RPMI7951 (cell line): ENCODE results near the gene THSD7B. TPM values are rescaled to one million over a fixed set of nuclear protein-coding genes. Genes with fewer than 3 reads are reported as not detected.
"Not testable (repeated sequence)": the region's sequence is repeated elsewhere in the genome, so short reads cannot be mapped to it uniquely, and the experiment has no call there.

Experiments used
- DNase-seq: peaks from one replicate; pipeline ENCODE4 v3.0.0-alpha.2; 2012; ENCODE audit warnings: low read depth
- total RNA-seq: library from RNA; depleted of rRNA; stranded (reverse); fragments of >200 nt; shearing (Covaris generic); gene quantifications from 2 replicates; pipeline ENCODE4 v1.2.3, GENCODE V29; 2014; rRNA removed

The THSD7B gene, protein sequence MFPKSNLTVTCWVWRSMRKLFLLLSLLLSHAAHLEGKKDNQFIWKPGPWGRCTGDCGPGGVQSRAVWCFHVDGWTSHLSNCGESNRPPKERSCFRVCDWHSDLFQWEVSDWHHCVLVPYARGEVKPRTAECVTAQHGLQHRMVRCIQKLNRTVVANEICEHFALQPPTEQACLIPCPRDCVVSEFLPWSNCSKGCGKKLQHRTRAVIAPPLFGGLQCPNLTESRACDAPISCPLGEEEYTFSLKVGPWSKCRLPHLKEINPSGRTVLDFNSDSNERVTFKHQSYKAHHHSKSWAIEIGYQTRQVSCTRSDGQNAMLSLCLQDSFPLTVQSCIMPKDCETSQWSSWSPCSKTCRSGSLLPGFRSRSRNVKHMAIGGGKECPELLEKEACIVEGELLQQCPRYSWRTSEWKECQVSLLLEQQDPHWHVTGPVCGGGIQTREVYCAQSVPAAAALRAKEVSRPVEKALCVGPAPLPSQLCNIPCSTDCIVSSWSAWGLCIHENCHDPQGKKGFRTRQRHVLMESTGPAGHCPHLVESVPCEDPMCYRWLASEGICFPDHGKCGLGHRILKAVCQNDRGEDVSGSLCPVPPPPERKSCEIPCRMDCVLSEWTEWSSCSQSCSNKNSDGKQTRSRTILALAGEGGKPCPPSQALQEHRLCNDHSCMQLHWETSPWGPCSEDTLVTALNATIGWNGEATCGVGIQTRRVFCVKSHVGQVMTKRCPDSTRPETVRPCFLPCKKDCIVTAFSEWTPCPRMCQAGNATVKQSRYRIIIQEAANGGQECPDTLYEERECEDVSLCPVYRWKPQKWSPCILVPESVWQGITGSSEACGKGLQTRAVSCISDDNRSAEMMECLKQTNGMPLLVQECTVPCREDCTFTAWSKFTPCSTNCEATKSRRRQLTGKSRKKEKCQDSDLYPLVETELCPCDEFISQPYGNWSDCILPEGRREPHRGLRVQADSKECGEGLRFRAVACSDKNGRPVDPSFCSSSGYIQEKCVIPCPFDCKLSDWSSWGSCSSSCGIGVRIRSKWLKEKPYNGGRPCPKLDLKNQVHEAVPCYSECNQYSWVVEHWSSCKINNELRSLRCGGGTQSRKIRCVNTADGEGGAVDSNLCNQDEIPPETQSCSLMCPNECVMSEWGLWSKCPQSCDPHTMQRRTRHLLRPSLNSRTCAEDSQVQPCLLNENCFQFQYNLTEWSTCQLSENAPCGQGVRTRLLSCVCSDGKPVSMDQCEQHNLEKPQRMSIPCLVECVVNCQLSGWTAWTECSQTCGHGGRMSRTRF (N-terminal part only)
- total RNA-seq, result 2.1 and 2.8 TPM in 2 replicates

DNA sequence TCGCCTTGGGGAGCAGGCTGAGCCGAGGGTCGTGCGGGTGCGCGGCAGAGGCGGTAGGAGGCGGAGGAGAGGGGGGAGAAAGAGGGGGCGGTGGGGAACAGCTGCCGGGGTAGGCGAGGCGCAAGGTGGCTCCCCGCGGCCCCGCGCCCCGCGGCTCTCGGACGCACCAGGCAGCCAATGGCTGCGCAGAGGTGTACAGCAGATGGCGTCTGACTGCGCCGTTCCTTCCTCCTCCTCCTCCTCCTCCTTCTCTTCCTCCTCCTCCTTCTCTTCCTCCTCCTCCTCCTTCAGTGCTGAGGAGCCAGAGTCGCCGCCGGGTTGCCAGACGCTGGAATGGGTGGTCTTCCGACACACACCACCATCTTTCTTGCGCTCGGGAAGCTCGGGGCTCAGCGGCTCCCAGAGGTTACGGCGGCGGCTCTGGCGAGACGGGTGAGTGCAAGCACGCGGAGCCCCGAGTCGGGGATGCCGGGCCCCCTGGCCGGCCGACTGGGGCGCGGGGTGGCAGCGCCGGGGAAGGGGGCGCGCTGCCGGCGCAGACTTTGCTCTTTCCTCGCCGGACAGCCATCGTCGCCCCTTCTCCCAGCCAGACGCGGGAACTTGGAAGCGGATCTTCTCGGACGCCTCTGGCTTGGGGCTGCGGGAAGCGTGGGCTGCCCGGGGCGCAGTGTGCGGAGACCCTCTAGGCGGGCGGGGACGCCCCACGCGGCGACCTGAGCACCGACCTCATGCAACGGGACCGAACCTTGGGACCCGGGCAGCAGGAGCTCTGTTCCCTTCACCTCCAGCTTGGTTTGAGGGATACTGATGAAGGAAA, at the start of gene THSD7B:
Gene THSD7B, plus strand, starts transcription at position 290 of the 817 bp plus-strand sequence. CDS start 116,634 bp downstream, outside the sequence.
- DNase-seq, result no peak

DNA sequence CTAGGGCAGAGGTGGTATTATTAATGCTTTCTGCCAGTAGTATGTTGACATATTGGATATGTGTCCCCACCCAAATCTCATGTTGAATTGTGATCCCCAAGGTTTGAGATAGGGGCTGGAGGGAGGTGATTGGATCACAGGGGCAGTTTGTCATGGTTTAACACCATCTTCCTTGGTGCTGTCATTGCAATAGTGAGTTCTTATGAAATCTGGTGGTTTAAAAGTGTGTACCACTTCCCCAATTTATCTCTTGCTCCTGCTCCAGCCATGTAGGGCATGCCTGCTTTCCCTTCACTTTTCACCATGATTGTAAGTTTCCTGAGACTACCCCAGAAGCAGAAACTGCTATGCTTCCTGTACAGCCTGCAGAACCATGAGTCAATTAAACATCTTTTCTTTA, 47.1 kb upstream of the THSD7B start:
- DNase-seq, result no peak

DNA sequence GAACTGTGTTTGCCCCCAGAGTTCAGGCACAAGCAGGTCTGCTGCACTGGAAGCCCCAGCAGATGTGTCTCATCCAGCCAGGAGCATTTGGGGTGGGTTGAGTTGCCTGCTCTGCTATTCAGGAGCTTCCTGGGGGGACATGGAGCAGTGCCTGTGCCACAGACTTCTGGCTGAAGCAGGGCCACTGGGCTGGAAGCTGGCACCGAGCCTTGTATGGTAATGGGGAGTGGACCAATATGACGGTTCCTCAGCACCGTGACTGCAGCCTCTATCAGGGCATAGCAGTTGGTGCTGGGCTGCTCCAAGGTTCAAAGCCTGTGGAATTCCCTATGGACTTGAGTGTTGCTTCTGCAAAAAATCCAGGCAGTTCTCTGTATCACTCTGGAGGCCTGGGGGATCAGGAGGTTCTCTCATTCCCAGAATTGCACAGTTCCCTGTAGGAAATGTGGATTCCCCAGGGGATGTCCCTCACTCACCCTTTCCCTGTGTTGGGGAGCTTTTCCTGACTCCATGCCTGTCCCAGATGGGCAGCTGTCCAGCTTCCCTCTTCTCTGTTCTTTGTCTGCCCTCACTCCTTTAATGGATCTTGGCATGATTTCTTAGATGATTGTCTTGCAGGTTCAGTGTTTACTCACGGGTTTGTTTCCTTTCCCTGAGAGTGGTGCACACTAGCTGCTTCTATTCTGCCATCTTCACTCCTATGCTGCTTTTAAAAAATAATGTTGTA, 37.2 kb upstream of the THSD7B start:
- DNase-seq, result no peak

DNA sequence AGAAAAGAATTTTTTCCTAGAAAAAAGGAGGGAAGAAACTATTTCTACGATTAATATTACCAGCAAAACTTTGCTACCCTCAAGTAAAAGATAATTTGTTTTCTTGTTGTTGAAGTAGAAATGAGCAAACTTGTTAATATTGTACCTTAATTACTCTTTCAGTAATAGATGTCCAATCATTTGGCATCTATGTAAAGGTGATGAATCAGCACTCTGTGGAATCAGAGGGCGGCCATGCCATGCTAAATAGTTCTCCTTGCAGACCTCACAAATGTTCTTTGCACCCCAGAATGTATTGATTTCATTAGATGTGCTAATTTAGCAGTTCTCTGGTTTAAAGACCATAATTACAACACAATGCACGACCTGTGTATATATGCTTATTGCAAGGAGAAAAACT, 29.1 kb upstream of the THSD7B start:
- DNase-seq, result no peak

DNA sequence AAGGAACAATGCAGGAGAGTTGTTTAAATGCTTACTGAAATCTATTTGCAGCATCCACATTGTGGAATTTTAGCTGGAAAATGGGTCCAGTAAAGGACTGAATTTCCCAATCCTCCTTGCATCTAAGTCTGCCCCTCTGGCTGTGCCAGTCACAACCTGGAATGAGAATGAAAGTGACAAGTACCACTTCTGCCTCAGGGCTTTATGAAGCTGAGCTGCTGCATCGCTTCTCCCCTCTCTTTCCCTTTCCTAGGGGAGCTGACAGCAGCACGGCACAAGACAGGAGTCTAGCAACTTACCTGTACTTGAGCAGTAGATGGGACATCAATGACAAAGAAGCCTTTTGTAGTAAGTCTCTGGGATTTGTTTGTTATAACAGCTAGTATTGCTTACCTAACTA, 27.3 kb upstream of the THSD7B start:
- no peak for DNase-seq

DNA sequence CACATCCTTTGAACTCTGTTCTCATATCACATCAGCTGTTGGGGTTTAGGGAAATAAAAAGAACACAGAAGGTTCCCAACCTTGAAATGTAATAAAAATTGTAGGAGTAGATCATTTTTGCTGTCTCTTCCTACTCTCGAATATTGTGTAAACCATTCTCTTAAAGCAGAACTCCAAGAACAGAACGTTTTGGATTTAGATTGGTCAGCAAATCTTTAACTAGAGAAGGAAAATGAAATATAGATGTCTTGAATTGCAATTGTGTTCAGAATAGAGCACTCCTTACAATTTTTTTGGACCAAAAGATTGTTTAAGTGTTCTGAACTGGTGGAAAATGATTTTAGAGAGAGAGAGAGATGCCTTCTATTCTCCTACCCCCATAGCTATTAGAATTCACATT, 23.9 kb upstream of the THSD7B start:
- no peak for DNase-seq

DNA sequence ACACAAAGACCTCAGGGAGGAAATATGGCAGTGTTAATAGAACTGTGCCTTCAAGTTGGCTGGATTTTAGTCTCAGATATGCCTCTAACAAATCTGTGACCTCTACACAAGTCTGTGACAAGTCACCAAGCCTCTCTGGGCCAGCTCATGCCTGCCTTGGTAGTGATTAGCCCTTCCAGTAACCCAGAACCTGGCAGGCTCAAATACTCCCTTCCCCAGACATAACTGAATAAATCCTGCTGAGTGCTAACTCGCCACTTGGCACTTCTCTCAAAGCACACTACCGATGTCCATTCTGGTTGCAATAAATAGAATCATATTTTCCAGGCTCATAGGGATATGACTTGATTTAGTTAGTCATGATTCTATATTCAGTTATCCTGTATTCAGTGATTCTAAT, 15.3 kb upstream of the THSD7B start:
- DNase-seq, result no peak

DNA sequence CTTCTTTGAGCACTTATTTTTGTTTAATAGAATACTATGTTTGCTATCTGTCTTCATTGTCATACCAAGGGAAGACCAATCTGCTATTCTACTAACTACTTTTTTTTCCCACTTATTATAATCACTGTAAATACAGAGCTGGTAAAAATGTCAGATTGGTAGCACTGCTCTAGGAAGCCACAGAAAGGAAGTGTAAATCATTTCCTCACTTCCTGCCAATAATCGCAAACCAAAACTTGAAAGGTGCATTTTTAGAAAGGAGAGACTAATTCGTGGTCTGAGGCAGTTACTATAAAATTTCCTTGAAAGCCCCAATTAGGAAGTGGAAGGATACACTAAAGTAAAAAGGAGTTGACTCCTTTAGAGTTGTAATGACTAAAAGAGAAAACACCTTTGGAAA, 13.9 kb upstream of the THSD7B start:
- DNase-seq, result no peak

DNA sequence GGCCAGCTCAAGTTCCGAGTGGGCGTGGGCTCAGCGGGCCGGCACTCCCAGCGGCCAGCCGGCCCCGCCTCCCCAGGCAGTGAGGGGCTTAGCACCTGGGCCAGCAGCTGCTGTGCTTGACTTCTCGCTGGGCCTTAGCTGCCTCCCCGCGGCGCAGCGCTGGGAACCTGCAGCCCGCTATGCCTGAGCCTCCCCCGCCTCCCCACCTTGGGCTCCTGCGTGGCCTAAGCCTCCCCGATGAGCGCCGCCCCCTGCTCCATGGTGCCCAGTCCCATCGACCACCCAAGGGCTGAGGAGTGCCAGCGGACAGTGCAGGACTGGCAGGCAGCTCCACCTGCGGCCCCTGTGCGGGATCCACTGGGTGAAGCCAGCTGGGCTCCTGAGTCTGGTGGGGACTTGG, 6.8 kb upstream of the THSD7B start:
- DNase-seq, result not testable (repeated sequence)

DNA sequence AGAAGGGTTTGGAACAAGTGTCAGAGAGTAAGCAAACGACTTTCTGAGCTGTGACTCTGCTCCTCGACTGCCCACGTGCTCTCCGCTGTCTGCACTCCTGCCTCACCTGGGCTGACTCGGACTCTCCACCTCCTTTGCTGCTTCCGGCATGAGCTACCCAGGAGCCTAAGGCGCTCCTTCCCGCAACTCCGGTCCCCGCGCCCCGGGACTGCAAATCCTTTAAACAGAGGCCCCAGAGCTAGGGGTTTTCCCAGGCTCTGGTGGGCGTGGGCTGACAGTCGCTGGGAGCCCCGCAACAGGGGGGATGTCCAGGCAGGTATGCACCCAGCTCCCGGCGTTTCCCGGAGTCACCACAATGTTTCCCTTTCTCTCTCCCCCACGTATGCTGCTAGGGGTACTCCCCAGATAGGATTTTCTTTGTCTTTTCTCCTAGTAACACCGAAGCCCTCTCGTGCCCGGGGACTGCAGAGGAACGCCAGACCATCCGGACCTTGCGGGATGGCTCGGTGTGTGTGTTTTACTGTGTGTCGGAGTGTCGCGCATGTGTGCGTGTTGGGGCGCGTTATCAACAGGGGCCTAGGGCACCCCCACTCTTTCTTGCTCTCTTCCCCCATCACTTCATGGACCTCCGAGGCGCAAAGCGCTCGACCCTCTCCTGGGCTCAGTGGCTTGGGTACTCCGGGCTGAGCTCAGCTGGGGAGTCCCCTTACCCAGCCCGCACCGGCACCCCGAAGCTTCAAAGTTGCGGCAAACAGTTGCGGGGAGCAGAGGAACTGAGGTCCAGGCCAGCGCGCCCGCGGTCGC, 691 bp upstream of the THSD7B start:
- DNase-seq, result no peak

DNA sequence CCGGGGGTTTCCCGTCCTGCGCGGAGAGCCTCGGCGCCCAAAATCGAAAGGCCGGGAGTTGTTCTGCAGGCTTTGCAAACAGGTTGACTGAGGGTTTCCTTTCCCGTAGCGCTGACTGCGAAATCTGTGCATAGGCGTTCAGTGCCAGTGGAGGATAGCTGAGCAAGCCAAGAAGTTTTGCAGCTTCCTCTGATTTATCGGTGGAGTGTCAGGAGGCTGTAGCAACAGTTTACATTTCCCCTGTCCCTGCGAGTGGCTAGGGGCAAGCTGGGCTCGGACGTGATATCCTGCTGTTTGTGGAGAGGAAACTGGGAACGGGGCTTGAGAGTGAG, 694 bp downstream of the THSD7B start:
- DNase-seq, result no peak

DNA sequence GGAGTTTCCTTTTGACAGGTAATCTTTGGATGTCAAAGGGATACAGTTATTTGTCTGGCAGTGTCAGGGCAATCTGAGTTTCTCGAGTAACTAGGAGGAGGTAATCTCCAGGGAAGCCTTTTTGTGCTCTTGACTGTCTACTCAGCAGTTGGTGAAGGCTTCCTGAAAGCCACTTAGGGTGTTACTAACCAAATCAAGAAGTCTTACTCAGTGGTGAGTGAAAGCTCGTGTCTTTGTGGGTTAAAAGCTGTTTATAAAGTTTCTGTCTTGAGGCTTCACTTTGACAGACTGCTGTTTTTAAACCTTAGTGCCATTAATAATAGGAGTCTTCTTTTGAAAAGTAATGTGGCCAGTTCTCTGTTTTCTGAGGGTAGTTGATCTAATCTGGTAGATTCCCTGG, 1.7 kb downstream of the THSD7B start:
- DNase-seq, result no peak

DNA sequence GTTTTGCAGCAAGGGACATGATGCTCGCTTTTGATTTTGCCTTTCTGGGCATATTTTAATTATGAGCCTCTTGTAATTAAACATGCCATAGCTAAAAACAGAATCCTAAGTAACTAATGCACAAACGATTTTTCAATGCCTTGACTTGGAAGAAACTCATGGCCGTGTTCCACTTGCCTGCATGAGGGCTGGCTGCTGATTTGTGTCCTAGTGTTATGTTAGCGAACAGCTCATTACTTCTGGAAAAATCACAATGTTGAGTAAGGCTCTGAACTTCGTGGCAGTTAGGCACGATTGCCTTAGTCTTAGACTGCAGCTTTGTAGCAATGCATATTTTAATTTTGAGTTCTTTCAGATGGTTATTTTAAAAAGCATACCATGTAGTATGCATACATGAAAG, 4.5 kb downstream of the THSD7B start:
- DNase-seq, result no peak

DNA sequence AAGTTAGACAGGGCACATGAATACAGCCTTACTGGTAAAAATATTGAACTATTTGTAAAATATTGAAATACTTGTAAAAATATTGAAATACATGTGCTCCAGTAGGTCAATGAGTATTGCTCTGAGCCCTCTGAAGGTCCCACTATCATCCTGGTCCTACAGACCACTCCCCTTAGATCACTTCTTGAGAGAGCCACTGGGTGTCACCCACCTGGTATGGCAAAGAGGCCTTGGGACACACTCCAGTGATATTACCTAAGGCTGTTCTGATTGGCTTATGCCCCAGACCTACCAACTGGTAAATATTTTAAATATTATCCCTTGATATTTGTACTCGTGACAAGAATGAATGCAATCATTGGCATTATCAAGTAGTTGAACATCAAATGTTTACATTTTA, 5.0 kb downstream of the THSD7B start:
- no peak for DNase-seq

DNA sequence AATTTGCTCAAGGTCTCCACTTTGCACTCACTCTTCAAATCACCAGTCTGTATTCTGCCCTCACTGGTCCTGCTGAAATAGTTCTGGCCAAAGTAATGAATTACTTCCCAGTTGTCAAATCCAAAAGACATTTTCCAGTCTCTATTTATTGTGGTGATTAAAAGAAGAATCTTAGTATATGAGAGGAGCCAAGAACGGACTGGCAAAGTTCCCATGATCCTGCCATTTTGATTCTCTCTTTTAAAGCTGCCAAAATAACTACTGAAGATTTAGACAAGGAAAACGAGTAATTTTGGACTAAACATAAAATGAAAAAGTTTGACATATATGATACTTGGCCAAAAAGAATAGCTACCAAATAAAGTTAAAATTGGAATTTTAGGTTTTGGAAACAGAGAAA, 12.0 kb downstream of the THSD7B start:
- DNase-seq, result no peak

DNA sequence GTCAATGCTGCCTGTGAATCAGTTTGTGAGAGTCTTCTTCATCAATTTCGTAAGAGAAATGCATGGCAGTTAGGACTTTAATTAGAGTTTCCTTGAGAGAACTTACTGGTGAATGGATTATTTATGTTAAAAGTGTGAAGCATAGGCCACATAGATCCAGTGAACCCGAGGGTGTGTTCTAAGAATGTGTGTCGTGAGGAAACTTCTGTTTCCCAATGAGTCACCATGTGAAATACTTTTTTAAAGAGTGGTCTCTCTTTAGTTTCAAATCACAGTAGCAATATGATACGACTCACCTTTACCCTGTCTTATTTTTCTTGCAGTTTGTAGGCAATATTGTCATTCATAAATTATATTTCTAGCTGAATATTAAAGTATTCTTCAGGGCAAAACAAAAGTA, 18.5 kb downstream of the THSD7B start:
- no peak for DNase-seq

DNA sequence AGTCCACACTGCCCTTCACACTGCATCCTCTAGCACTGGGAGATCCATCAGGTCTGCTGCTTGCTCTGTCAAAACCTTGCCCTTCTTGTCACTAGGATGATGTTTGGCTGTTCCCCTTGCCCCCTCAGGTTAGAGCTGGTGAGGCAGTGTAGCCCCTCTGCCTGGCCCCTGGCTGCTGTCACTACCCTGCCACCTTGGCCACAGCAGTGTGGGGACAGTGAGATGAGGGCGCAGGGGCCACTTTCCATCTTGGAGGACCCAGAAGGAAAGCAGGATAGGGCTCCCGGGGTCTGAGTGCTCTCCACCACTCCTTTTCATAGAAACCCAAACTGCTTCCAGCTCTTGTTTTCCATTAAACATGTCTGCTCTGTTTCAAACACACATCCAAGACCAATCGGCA, 19.9 kb downstream of the THSD7B start:
- no peak for DNase-seq

DNA sequence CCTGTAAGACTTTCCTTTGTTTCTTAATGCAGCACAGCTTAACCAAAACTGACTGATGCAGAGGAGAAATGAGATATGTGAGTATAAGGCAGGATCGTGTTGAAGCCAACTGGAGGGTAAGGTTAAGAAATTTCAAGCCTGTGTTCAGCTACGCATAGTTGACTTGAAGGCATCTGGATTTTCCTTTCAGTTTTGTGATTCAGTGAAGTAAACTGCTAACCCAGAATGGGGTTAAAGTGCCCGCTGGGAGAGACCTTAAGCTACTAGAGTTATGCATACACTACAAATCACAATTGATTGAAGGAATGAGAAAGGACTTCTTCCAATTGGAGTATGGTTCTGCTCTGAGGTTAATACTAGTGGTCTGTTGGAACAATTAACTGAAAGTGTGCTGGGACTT, 22.6 kb downstream of the THSD7B start:
- DNase-seq, result no peak

DNA sequence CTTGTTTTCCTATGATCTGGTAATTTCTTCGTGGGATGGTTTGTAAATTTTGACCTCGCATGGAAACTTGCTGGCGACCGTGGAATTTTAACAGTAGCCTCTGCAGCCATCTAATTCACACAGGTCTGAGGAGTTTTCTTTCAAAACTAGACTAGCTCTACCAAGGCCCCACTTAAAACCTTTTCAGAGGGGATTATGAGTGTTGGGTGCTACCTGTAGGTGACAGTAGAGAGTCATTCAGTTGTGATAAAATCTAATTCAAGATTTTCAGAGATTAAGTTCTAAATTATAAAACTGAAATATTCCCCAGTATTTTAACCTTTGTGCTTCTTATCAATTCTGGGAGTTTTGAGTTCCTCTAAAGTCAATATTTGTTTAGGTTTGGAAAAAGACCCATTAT, 31.0 kb downstream of the THSD7B start:
- DNase-seq, result no peak

DNA sequence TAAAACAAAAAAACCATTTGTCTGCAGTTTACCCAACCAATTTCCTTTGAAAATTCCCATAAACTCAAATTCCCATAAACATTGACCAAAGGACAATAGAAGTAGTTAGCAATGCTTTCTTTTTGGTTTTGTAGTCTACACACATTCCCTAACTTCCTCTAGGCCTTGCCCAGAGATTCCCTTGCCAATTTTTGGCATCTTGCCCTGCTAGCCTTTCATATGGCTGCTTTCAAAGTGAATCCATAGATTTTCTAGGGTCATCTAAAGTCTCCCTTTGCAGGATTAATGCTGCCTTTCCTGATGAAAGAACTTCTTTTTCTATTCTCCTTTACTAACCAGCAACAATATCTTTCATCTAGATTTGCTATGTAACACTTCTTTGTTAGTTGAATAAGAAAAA, 33.4 kb downstream of the THSD7B start:
- no peak for DNase-seq
